ENCODE results near the gene IL10RB.
"Not testable (repeated sequence)": the region's sequence is repeated elsewhere in the genome, so short reads cannot be mapped to it uniquely, and the experiment has no call there.

The IL10RB gene

DNA sequence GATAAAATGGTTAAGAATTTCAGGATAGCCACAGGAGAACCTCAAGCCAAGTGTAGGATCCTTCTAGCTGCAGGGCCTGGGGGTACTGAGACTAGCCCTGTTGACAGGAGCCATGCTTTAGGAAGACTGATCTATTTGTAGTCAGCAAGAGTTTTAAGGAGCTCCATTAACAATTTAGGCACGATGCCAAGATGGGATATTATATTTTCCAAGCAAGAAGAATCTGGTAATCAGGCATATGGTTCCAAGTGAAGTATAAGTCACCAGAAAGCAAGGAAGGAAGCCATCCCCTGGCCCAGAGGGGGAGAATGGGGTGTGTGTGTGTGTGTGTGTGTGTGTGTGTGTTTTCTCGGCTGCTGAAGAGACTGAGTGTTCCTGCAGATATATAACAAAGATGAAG is 29.4 kb upstream of the IL10RB start:
- H3K4me3 Mint-ChIP-seq: no peak overlapping the region
- H3K27ac Mint-ChIP-seq: peak overlapping the region; percentile 94
- H3K4me1 Mint-ChIP-seq: peaks cover 74% of the 10 kb centered on the region
- no peaks in the 10 kb centered on the region for H3K9me3 Mint-ChIP-seq
- H3K36me3 Mint-ChIP-seq: peaks cover 41% of the 10 kb centered on the region
- no peak for ATAC-seq
- no peaks in the 10 kb centered on the region for H3K27me3 Mint-ChIP-seq

- ATAC-seq: no peak
- Mint-ChIP-seq H3K4me1 (peaks cover 71% of the 10 kb centered on the region), H3K27ac (peak overlapping the region; percentile 94), H3K27me3 (no peaks in the 10 kb centered on the region), H3K36me3 (peaks cover 40% of the 10 kb centered on the region), H3K4me3 (peak overlapping the region; percentile 47), H3K9me3 (no peaks in the 10 kb centered on the region)
Observed at GRCh38 chr21:33237486-33237885, 28.7 kb upstream of the IL10RB start.

DNA sequence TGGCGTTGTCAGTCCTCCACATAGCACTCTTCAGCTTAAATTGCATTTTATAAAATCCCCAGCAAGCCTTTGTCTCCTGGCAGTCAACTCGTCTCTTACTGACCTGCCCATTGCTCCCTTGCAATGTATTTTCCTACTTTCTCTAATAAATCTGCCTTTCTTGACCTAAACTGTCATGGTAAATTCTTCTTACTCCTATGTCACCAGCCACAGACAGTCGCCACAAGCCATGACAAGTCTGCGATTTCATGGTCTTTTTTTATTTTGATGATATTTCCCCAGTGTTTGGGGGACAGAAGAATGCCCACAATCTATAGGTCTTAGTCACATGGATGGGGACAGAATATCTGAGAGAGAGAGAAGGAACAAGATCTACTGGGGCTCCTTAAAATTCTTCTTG is 28.0 kb upstream of the IL10RB start:
- H3K27me3 Mint-ChIP-seq: no peaks in the 10 kb centered on the region
- H3K27ac Mint-ChIP-seq: peak overlapping the region; percentile 94
- H3K4me1 Mint-ChIP-seq: peaks cover 65% of the 10 kb centered on the region
- H3K36me3 Mint-ChIP-seq: peaks cover 34% of the 10 kb centered on the region
- peak overlapping the region; percentile 59 for H3K4me3 Mint-ChIP-seq
- peak; percentile 57 for ATAC-seq
- H3K9me3 Mint-ChIP-seq: no peaks in the 10 kb centered on the region

- peak overlapping the region; percentile 94 for H3K27ac Mint-ChIP-seq
- peaks cover 64% of the 10 kb centered on the region for H3K4me1 Mint-ChIP-seq
- no peaks in the 10 kb centered on the region for H3K9me3 Mint-ChIP-seq
- peak overlapping the region; percentile 59 for H3K4me3 Mint-ChIP-seq
- peaks cover 33% of the 10 kb centered on the region for H3K36me3 Mint-ChIP-seq
- peak; percentile 89 for ATAC-seq
- no peaks in the 10 kb centered on the region for H3K27me3 Mint-ChIP-seq
Observed at GRCh38 chr21:33238565-33239255, 27.5 kb upstream of the IL10RB start.

DNA sequence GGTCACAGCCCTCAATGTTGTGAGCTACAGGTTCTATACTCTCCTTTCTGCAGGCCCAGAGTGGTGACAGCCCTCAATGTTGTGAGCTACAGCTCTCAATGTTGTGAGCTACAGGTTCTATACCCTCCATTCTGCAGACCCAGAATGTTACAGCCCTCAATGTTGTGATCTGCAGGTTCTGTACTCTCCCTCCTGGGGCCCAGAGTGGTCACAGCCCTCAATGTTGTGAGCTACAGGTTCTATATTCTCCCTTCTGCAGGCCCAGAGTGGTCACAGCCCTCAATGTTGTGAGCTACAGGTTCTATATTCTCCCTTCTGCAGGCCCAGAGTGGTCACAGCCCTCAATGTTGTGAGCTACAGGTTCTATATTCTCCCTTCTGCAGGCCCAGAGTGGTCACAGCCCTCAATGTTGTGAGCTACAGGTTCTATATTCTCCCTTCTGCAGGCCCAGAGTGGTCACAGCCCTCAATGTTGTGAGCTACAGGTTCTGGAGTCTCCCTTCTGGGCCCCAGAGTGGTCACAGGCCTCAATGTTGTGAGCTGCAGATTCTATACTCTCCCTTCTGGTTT is 26.5 kb upstream of the IL10RB start:
- Mint-ChIP-seq H3K4me1 (peaks cover 68% of the 10 kb centered on the region), H3K27ac (peak overlapping the region; percentile 94), H3K4me3 (peak overlapping the region; percentile 59), H3K36me3 (peaks cover 38% of the 10 kb centered on the region)
- H3K27me3 Mint-ChIP-seq, ATAC-seq, H3K9me3 Mint-ChIP-seq: not testable (repeated sequence)

GRCh38 chr21:33240404-33240803 is 25.8 kb upstream of the IL10RB start:
- H3K4me1 Mint-ChIP-seq: peaks cover 72% of the 10 kb centered on the region
- H3K4me3 Mint-ChIP-seq: no peak overlapping the region

GRCh38 chr21:33241846-33242245 is 24.3 kb upstream of the IL10RB start:
- Mint-ChIP-seq H3K4me1 (peaks cover 66% of the 10 kb centered on the region), H3K9me3 (no peaks in the 10 kb centered on the region), H3K36me3 (peaks cover 50% of the 10 kb centered on the region)

More at GRCh38 chr21:33240404-33240803, 25.8 kb upstream of the IL10RB start:
- Mint-ChIP-seq H3K27me3 (no peaks in the 10 kb centered on the region), H3K36me3 (peaks cover 43% of the 10 kb centered on the region), H3K9me3 (no peaks in the 10 kb centered on the region), H3K27ac (peak overlapping the region; percentile 94)
- no peak for ATAC-seq

GRCh38 chr21:33242846-33243245 is 23.3 kb upstream of the IL10RB start:
- not testable (repeated sequence) for H3K9me3 Mint-ChIP-seq, ATAC-seq, H3K4me3 Mint-ChIP-seq, H3K27ac Mint-ChIP-seq, H3K27me3 Mint-ChIP-seq
- Mint-ChIP-seq H3K4me1 (peaks cover 56% of the 10 kb centered on the region), H3K36me3 (peaks cover 52% of the 10 kb centered on the region)

More at GRCh38 chr21:33241846-33242245, 24.3 kb upstream of the IL10RB start:
- Mint-ChIP-seq H3K27ac (peak overlapping the region; percentile 44), H3K4me3 (no peak overlapping the region), H3K27me3 (no peaks in the 10 kb centered on the region)
- no peak for ATAC-seq

DNA sequence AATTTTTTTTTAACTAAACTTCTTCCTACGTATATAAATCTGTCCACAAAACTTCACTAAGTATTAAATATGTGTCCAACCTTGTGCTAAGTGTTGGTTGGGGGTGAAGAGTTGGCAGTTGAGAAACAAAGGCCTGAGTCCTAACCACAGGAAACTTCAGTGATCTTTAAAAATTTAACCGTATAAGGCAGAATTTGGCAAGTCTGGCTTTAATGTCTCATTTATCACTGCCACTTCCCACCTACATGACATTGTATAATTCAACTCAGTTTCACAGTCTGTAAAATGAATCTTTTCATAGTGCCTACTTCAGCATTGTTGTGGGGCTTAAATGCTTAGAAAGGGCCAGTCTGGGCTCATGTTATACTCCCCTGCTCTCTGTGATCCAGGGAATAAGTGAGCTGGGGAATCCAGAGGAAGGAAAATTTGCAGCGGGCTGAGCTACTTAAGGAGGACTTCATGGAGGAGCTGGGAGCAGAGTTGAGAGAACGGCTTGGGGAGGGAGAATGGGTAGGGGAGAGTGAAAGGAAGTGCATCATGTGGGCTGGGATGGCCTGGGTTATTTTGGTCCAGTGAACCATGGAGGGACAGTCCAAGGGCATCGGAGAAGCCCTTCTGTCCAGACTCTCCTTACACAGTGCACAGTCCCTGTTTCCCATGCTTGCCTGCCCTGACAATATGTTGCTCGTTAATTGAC is 21.9 kb upstream of the IL10RB start:
- peaks cover 42% of the 10 kb centered on the region for H3K4me1 Mint-ChIP-seq
- ATAC-seq: no peak
- H3K27ac Mint-ChIP-seq: peak overlapping the region; percentile 56
- H3K4me3 Mint-ChIP-seq: no peak overlapping the region
- no peaks in the 10 kb centered on the region for H3K9me3 Mint-ChIP-seq
- no peaks in the 10 kb centered on the region for H3K27me3 Mint-ChIP-seq
- H3K36me3 Mint-ChIP-seq: peaks cover 66% of the 10 kb centered on the region

- Mint-ChIP-seq H3K27ac (peak overlapping the region; percentile 56), H3K9me3 (no peaks in the 10 kb centered on the region), H3K4me1 (peaks cover 42% of the 10 kb centered on the region), H3K36me3 (peaks cover 71% of the 10 kb centered on the region), H3K4me3 (no peak overlapping the region), H3K27me3 (no peaks in the 10 kb centered on the region)
- ATAC-seq: no peak
Observed at GRCh38 chr21:33244779-33245105, 21.4 kb upstream of the IL10RB start.

DNA sequence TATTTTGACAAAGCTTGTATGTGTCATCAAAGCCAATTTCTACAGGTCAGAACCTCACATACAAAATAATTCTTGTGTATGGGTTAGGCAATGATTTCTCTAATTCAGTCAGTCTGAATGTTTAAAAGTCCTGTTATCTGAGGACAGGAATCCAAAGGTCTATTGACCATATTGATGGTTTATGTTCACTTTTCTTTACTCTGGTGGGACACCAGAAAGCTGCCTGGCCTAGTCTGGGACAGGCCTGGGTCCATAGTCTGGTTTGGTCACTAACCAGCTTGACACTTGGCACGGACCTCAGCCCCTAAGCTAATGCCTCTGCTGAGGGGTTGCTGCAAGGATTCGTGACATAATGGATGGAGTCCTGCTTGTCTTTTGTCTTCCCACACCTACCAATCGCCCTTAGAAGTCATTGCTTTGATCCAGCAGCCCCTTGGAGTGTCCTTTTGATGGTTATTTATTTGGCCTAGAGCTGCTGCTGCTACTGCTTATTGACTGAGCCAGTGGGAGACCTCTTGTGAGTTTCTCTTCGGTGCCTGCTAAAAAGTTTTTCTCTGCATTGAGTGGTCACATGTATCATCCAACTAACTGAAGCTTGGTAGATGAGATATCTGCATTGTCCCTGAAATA is 20.8 kb upstream of the IL10RB start:
- no peak for ATAC-seq
- no peak overlapping the region for H3K4me3 Mint-ChIP-seq

DNA sequence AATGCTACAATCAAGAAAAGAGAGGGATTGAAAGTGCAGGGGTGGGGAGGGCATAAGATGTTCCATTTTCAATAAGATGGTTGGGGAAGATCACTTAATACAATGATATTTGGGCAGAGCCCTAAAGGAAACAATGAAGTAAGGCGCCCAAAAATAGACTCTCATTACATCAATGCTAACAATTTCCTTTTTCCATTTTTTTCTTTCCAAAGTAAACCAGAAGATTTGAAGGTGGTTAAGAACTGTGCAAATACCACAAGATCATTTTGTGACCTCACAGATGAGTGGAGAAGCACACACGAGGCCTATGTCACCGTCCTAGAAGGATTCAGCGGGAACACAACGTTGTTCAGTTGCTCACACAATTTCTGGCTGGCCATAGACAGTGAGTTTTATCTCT is 19.7 kb upstream of the IL10RB start:
- Mint-ChIP-seq H3K9me3 (no peaks in the 10 kb centered on the region), H3K36me3 (peaks cover 89% of the 10 kb centered on the region), H3K4me3 (no peak overlapping the region), H3K4me1 (peaks cover 37% of the 10 kb centered on the region), H3K27me3 (no peaks in the 10 kb centered on the region), H3K27ac (peak overlapping the region; percentile 56)
- no peak for ATAC-seq

More for the DNA sequence above, 20.8 kb upstream of the IL10RB start:
- no peaks in the 10 kb centered on the region for H3K27me3 Mint-ChIP-seq
- H3K36me3 Mint-ChIP-seq: peaks cover 78% of the 10 kb centered on the region
- H3K27ac Mint-ChIP-seq: peak overlapping the region; percentile 56
- no peaks in the 10 kb centered on the region for H3K9me3 Mint-ChIP-seq
- H3K4me1 Mint-ChIP-seq: peaks cover 37% of the 10 kb centered on the region

- H3K36me3 Mint-ChIP-seq: peaks cover 89% of the 10 kb centered on the region
- H3K4me3 Mint-ChIP-seq: no peak overlapping the region
- no peaks in the 10 kb centered on the region for H3K9me3 Mint-ChIP-seq
- H3K27ac Mint-ChIP-seq: peak overlapping the region; percentile 30
- ATAC-seq: no peak
- H3K27me3 Mint-ChIP-seq: no peaks in the 10 kb centered on the region
- peaks cover 35% of the 10 kb centered on the region for H3K4me1 Mint-ChIP-seq
Observed at GRCh38 chr21:33246963-33247362, 19.2 kb upstream of the IL10RB start.

GRCh38 chr21:33247599-33247998 is 18.6 kb upstream of the IL10RB start:
- Mint-ChIP-seq H3K27ac (peak overlapping the region; percentile 30), H3K9me3 (no peaks in the 10 kb centered on the region), H3K4me1 (peaks cover 32% of the 10 kb centered on the region), H3K4me3 (no peak overlapping the region), H3K36me3 (peaks cover 84% of the 10 kb centered on the region), H3K27me3 (no peaks in the 10 kb centered on the region)
- ATAC-seq: no peak

DNA sequence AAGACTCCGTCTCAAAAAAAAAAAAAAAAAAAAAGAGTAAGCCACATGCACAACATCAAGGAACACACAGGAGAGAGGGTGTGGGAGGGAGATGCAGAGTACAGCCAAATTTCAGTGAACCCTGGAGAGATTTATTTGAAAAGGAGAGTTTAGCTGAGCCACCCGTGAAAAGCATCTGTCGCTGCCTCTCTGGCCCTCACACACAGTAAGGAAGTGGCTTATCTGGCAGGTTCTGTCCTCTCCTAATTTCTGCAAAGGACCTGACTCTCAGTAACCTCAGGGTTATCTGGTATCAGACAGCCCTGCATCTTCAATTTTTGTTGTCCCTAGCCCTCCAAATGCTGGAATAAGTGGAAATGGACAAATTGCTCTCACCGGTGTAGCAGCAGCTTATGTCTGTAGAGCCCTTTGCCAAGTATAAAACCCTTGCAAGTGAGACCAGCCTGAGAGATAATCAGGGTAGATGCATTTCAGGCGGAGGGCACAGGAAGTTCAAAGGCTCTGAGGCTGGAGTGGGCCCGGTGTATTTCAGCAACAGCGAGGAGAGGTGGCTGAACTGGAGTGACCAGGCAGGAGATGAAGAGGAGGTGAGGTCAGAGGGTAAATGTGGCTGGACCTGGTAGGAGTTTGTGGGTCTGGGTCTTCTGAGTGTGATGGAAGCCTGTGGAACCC is 16.7 kb upstream of the IL10RB start:
- Mint-ChIP-seq H3K27me3 (no peaks in the 10 kb centered on the region), H3K4me3 (no peak overlapping the region), H3K4me1 (peaks cover 21% of the 10 kb centered on the region), H3K27ac (no peak overlapping the region), H3K9me3 (no peaks in the 10 kb centered on the region), H3K36me3 (peaks cover 83% of the 10 kb centered on the region)
- no peak for ATAC-seq

All from stimulated activated memory B cell treated with anti-CD40 and anti-IgM and Interleukin-4, amounts not matched to agents 10 μg/mL and 1 μg/mL and 100 μg/mL, for 72 hours (primary cell).